ENCODE measurements around the gene FYN. TPM values are rescaled to one million over a fixed set of nuclear protein-coding genes. Genes with fewer than 3 reads are reported as not detected.

The FYN gene
- total RNA-seq, 1 donor from 2014 or later: 331 TPM

DNA sequence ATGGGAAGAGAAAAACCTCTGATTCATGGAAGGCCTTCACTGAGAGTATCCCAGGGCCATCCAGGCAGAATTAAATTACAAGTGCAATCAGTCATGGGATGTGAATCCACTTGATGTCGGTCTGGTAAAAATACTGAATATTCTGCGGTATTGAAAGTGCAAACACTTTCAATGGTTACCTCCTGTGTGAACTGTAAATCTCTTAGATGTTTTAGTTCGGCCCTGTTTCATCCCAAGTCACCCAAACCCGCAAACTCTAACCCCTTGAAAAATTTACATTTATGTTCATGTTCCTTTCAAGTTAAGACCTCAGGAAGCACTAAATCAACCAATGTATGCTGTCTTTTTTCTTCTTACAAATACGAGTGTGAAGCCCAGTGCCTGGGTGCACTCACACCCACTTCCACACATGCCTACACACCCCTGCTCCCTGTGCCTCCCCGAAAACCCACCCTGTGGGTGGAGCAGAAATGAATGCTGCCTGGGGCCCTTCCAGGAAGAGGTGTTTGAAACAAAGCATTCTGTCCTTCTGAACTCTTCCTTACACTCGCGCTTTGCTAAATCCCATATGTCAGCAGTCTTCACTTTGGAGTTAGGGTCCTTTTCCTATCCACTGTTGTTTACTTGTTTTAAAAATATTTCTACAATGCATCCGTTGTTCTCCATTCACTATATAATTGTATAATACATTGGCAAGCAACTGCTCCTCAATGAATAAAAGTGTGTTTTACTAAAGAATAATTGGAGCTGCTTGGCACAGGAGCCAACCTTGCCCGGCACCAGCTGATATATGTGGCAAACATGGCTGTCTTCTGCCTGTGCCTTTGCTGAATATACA, 62.7 kb downstream of the FYN start:
- intact Hi-C loops (cut with micrococcal nuclease): loop anchor here (1.0 kb wide), 2 partner anchors 14 to 27 kb away; no protein-coding TSS in a partner anchor
- Mint-ChIP-seq H3K4me1 (peaks cover 79% of the 10 kb centered on the region), H3K27ac (peak overlapping the region; percentile 93), H3K9me3 (no peaks in the 10 kb centered on the region), H3K4me3 (peak overlapping the region; percentile 78), H3K27me3 (no peaks in the 10 kb centered on the region), H3K36me3 (ENCODE audit: low read depth) (peaks cover 67% of the 10 kb centered on the region)
- peak; percentile 78 for DNase-seq

DNA sequence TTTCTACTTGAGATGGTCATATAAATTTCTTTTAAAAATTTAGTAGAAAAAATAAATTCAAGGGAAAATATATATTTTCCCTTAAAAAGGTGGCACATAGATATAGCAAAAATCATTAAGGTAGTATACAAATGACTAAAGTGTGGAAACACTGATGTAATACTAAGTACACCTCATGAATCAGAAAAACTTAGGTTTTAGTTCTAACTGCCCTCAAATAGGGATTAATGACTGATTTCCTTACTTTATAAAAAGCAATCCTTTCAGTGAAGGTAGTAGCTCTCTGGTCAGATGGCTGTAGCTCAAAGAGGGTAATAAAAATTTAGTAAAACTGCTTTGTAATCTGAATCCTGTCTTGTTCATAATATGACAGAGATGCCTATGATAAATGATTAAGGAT, 63.5 kb downstream of the FYN start:
- Mint-ChIP-seq H3K36me3 (ENCODE audit: low read depth) (peaks cover 67% of the 10 kb centered on the region), H3K27me3 (no peaks in the 10 kb centered on the region), H3K9me3 (no peaks in the 10 kb centered on the region), H3K4me3 (peak overlapping the region; percentile 78), H3K4me1 (peaks cover 83% of the 10 kb centered on the region), H3K27ac (peak overlapping the region; percentile 93)
- intact Hi-C loops (cut with micrococcal nuclease): loop anchor here (1.0 to 10.0 kb wide), 3 partner anchors 15 to 325 kb away; partner anchors contain the start of gene REV3L
- no peak for DNase-seq

GRCh38 chr6:111809264-111809663, 64.0 kb downstream of the FYN start:
- Mint-ChIP-seq H3K9me3 (no peaks in the 10 kb centered on the region), H3K4me1 (peaks cover 89% of the 10 kb centered on the region), H3K27me3 (no peaks in the 10 kb centered on the region), H3K4me3 (no peak overlapping the region), H3K27ac (peak overlapping the region; percentile 68), H3K36me3 (ENCODE audit: low read depth) (peaks cover 67% of the 10 kb centered on the region)
- DNase-seq: peak; percentile 48
- intact Hi-C loops (cut with micrococcal nuclease): loop anchor here (10.0 kb wide), 1 partner anchor 324 kb away; the partner anchor contains the start of gene REV3L

DNA sequence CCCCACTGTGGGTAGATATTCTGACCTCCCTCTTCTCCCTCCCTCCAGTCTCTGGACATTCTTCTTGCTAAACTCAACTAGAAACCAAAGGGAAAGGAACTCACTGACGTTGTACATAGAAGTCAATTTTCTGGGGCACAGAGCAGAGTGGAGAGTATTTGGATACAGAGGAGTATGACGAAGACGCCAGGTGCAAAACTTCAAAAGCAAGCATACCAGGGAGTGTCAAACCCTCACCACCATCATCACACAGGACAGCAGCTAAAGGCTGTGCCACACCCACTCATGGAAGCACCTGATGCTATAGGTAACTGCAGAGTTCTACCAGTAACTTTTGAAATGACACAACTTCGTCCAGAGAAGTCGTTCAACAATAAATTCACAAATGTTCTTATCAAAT, 64.8 kb downstream of the FYN start:
- intact Hi-C loops (cut with micrococcal nuclease): loop anchor here (10.0 kb wide), 1 partner anchor 324 kb away; the partner anchor contains the start of gene REV3L
- H3K4me3 Mint-ChIP-seq: peak overlapping the region; percentile 39
- H3K9me3 Mint-ChIP-seq: no peaks in the 10 kb centered on the region
- peaks cover 88% of the 10 kb centered on the region for H3K4me1 Mint-ChIP-seq
- DNase-seq: peak; percentile 58
- peak overlapping the region; percentile 99 for H3K27ac Mint-ChIP-seq
- peaks cover 60% of the 10 kb centered on the region for H3K36me3 Mint-ChIP-seq (ENCODE audit: low read depth)
- no peaks in the 10 kb centered on the region for H3K27me3 Mint-ChIP-seq

DNA sequence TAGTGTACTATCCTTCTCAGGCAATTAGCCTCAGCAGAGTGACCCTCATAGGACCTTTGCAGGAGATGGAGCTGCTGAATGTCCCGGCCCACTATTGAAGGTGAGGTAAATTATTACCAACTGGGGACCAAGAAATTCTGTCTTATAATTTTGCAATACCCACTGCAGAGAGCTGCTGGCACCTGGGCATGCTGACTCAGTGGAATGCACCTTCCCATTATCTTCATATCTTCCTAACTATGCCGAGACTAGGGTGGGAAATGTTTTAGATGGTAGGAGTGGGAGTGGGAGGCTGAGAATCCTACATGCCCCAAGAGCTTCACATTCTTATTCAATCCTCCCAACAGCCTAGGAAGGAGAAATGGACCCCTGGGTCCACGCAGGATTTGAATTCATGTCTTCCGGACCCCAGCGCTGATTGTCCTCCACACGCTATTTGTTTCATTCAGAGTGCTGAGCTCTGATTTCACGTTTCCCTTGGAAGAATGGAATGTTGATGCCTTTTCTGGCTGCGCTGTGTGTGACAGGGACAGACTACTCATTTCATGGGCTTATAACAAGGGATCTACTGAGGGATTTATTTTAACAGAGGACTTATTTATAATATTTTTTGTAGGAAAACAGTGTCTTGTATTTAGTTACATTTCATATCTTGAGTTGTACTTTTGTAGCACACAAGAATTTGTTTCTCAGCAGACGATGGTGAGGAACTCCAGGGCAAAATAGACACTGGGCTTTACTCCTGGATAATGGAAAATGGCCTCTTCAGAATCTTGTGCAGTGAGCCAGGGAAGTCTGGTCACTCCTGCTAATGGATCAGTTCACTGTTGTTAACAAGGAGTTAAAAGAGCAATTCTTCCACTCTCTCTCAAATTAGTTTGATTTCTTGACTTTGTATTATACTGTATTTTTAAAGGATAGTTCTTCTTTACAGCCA, 66.4 kb downstream of the FYN start:
- peak overlapping the region; percentile 82 for H3K4me3 Mint-ChIP-seq
- H3K27me3 Mint-ChIP-seq: no peaks in the 10 kb centered on the region
- DNase-seq: no peak
- H3K36me3 Mint-ChIP-seq (ENCODE audit: low read depth): peaks cover 61% of the 10 kb centered on the region
- H3K4me1 Mint-ChIP-seq: peaks cover 90% of the 10 kb centered on the region
- no peaks in the 10 kb centered on the region for H3K9me3 Mint-ChIP-seq
- H3K27ac Mint-ChIP-seq: peak overlapping the region; percentile 99
- intact Hi-C loops (cut with micrococcal nuclease): loop anchor here (10.0 kb wide), 1 partner anchor 322 kb away; the partner anchor contains the start of gene REV3L

DNA sequence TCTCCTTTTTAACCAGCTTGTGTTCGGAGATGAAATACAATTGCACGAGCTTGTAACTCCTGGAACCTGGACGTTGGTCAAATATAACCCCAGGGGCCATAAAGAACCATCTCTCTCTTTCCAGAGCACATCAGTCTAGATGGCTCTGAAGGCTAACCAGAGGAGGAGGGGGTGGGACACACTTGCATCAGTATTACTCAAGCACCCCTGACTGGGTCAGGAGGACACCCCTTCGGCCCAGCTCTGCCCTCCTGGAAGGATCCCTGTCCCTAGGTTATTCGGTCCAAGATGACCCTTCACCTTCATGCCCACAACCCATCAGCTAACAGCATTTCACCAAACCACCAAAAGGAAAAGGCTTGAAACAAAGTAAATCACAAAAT, 67.1 kb downstream of the FYN start:
- Mint-ChIP-seq H3K9me3 (no peaks in the 10 kb centered on the region), H3K27me3 (no peaks in the 10 kb centered on the region), H3K27ac (peak overlapping the region; percentile 99), H3K4me3 (peak overlapping the region; percentile 82), H3K4me1 (peaks cover 86% of the 10 kb centered on the region), H3K36me3 (ENCODE audit: low read depth) (peaks cover 59% of the 10 kb centered on the region)
- intact Hi-C loops (cut with micrococcal nuclease): loop anchor here (10.0 kb wide), 1 partner anchor 321 kb away; the partner anchor contains the start of gene REV3L
- DNase-seq: no peak

DNA sequence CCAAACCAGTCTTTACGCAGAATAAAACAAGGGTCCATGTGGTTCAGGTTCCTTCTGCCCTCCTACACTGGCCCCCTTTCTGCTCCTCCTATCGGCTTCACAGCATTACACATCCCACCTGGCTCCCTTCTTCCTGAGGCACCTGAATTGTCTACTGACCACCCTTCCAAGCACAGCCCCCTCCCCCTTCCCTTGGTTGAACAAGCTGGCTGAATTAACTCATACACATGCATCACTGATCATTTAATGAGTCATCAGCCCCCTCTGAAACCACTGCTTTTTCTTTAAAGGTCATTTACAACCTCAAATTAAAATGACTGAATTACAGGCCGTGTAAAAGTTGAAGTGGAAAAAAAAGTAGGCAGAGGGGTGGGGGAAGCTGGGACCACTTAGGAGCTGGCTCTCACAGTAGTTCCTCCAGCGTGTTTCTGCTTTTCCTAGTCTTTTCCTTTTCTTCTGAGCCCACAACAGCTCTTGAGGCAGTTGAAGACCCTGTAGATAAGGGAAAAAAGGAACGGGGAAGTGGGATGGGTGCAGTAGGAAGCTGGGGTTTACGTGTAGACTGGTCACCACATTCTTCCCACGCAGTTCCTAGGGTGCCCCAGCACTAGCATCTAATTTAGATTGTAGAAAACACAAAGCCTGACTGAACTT, 67.6 kb downstream of the FYN start:
- DNase-seq: peak; percentile 80
- Mint-ChIP-seq H3K36me3 (ENCODE audit: low read depth) (peaks cover 60% of the 10 kb centered on the region), H3K27ac (peak overlapping the region; percentile 99), H3K9me3 (no peaks in the 10 kb centered on the region), H3K4me3 (peak overlapping the region; percentile 82), H3K4me1 (peaks cover 86% of the 10 kb centered on the region), H3K27me3 (no peaks in the 10 kb centered on the region)
- intact Hi-C loops (cut with micrococcal nuclease): loop anchor here (1.0 to 10.0 kb wide), 3 partner anchors 41 to 321 kb away; partner anchors contain the start of gene REV3L

DNA sequence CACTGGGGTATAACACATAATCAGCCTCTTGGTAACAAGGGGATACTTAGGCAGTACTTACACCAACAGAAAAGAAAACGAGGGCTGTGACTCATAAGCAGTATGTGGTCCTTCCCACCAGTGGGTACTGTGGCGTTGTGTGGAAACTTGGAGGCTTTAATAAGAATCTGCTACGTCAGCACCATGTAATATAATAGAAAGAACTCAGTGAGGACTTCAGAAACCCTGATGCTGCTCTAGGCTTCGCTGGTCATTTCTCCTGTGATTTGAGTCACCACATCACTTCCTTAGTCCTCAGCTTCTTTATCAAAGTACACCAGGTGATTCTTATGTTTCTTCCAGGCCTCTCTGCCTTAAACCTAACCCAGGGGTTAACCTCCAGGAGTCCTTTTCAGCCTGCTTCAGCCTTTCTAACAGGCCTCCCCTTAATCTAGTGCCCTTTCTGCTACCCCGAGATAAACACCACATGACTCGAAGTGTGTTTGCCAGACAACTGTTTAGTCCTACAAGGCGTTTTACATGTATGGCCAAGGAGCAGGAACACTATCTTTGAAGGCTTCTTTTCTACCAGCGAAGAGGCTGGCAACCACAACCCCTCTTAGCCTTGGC, 68.5 kb downstream of the FYN start:
- intact Hi-C loops (cut with micrococcal nuclease): loop anchor here (1.0 to 10.0 kb wide), 12 partner anchors 9 to 320 kb away; partner anchors contain the start of gene REV3L
- H3K4me3 Mint-ChIP-seq: peak overlapping the region; percentile 82
- H3K4me1 Mint-ChIP-seq: peaks cover 82% of the 10 kb centered on the region
- no peaks in the 10 kb centered on the region for H3K9me3 Mint-ChIP-seq
- DNase-seq: peak; percentile 90
- no peaks in the 10 kb centered on the region for H3K27me3 Mint-ChIP-seq
- H3K27ac Mint-ChIP-seq: peak overlapping the region; percentile 99
- peaks cover 58% of the 10 kb centered on the region for H3K36me3 Mint-ChIP-seq (ENCODE audit: low read depth)

DNA sequence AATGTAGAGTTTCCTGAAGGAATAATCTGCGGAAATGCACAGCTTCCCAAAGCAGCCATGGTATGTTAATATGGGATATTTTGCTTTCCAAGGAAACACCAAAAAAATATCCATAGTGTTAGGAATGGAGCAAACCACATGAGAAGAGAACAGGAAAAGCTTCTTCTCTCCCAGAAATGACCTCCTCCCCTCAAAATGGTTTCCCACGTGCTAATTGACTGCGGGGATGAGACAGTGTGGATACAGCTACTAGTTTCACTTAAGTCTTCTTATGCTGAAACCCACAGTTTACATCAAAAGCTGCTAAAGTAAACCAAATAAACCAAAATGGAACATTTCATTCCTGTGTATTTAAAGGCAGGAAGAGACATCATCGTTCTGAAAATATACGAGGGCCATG, 69.4 kb downstream of the FYN start:
- peak; percentile 77 for DNase-seq
- H3K36me3 Mint-ChIP-seq (ENCODE audit: low read depth): peaks cover 60% of the 10 kb centered on the region
- peaks cover 86% of the 10 kb centered on the region for H3K4me1 Mint-ChIP-seq
- peak overlapping the region; percentile 82 for H3K4me3 Mint-ChIP-seq
- H3K9me3 Mint-ChIP-seq: no peaks in the 10 kb centered on the region
- intact Hi-C loops (cut with micrococcal nuclease): loop anchor here (1.0 to 10.0 kb wide), 12 partner anchors 9 to 319 kb away; partner anchors contain the start of gene REV3L
- peak overlapping the region; percentile 99 for H3K27ac Mint-ChIP-seq
- no peaks in the 10 kb centered on the region for H3K27me3 Mint-ChIP-seq

- H3K4me1 Mint-ChIP-seq: peaks cover 86% of the 10 kb centered on the region
- H3K27ac Mint-ChIP-seq: peak overlapping the region; percentile 99
- no peak for DNase-seq
- intact Hi-C loops (cut with micrococcal nuclease): loop anchor here (1.0 to 10.0 kb wide), 2 partner anchors 10 to 319 kb away; partner anchors contain the start of gene REV3L
- H3K4me3 Mint-ChIP-seq: peak overlapping the region; percentile 82
- H3K36me3 Mint-ChIP-seq (ENCODE audit: low read depth): peaks cover 58% of the 10 kb centered on the region
- H3K9me3 Mint-ChIP-seq: no peaks in the 10 kb centered on the region
- H3K27me3 Mint-ChIP-seq: no peaks in the 10 kb centered on the region
Measured at GRCh38 chr6:111803371-111803770, 69.9 kb downstream of the FYN start.

- H3K4me1 Mint-ChIP-seq: peaks cover 84% of the 10 kb centered on the region
- DNase-seq: no peak
- H3K4me3 Mint-ChIP-seq: peak overlapping the region; percentile 82
- H3K27me3 Mint-ChIP-seq: no peaks in the 10 kb centered on the region
- H3K9me3 Mint-ChIP-seq: no peaks in the 10 kb centered on the region
- intact Hi-C loops (cut with micrococcal nuclease): loop anchor here (1.0 to 10.0 kb wide), 2 partner anchors 10 to 318 kb away; partner anchors contain the start of gene REV3L
- peak overlapping the region; percentile 99 for H3K27ac Mint-ChIP-seq
- peaks cover 55% of the 10 kb centered on the region for H3K36me3 Mint-ChIP-seq (ENCODE audit: low read depth)
Measured at GRCh38 chr6:111802720-111803330, 70.4 kb downstream of the FYN start.

GRCh38 chr6:111802015-111802414, 71.2 kb downstream of the FYN start:
- DNase-seq: no peak
- Mint-ChIP-seq H3K27ac (peak overlapping the region; percentile 99), H3K4me3 (no peak overlapping the region), H3K9me3 (no peaks in the 10 kb centered on the region), H3K27me3 (no peaks in the 10 kb centered on the region), H3K4me1 (peaks cover 79% of the 10 kb centered on the region), H3K36me3 (ENCODE audit: low read depth) (peaks cover 49% of the 10 kb centered on the region)
- intact Hi-C loops (cut with micrococcal nuclease): loop anchor here (10.0 kb wide), 1 partner anchor 317 kb away; the partner anchor contains the start of gene REV3L
